Cardiac muscle cell (in vitro differentiated cells and primary cell): ENCODE data around the gene NATD1. TPM values are rescaled to one million over a fixed set of nuclear protein-coding genes. Genes with fewer than 3 reads are reported as not detected.
A peak's percentile ranks its signal among the peaks of the same experiment; 100 is the strongest.

ENCODE experiments used
- DNase-seq, 2 donors: peaks; one replicate each; pipeline versions ENCODE4 v3.0.0 to v3.0.0-alpha.2; 2010 to 2017; ENCODE audit warnings: low read depth in 1 of 2, low spot score in 1 of 2
- H3K27ac ChIP-seq: fragments of 200-600 bp; sonication (generic); 2 replicates; pipeline ENCODE4 v1.5.1; 2016
- H3K27me3 ChIP-seq: fragments of 200-600 bp; sonication (generic); 2 replicates; pipeline ENCODE4 v1.6.0; 2016; ENCODE audit warnings: control low read depth
- H3K36me3 ChIP-seq: fragments of 200-600 bp; sonication (generic); 2 replicates; pipeline ENCODE4 v1.5.1; 2016; ENCODE audit warnings: control low read depth
- H3K4me1 ChIP-seq: fragments of 200-600 bp; sonication (generic); 2 replicates; pipeline ENCODE4 v1.8.1; 2017; ENCODE audit warnings: low read depth, mild to moderate bottlenecking, mixed run types
- H3K4me3 ChIP-seq: fragments of 200-600 bp; sonication (generic); 2 replicates; pipeline ENCODE4 v1.5.1; 2016; ENCODE audit warnings: mild to moderate bottlenecking
- H3K9me3 ChIP-seq: fragments of 200-600 bp; sonication (generic); 2 replicates; pipeline ENCODE4 v1.5.1; 2017; ENCODE audit warnings: low read depth, mild to moderate bottlenecking, control low read depth
- polyA plus RNA-seq: library from polyadenylated mRNA; unstranded; fragments of >200 nt; fragmentation: Nextera tagmentation; extraction: Ambion mirVana; gene quantifications from 2 replicates; pipeline ENCODE4 v1.2.1, GENCODE V29; 2016
- total RNA-seq: library from RNA; depleted of rRNA; stranded (reverse); fragments of >200 nt; gene quantifications from 2 replicates; pipeline ENCODE4 v1.2.3, GENCODE V29; 2016
- TF ChIP-seq, protein P1 (sequence below): IDR thresholded peaks from 2 replicates; pipeline ENCODE4 v1.5.1; 2012; ENCODE audit warnings: low read depth, mild to moderate bottlenecking, low read length

NATD1 gene
- total and polyA plus RNA-seq, 2 experiments from 2014 or later: 12.7 to 28.4 TPM

DNA sequence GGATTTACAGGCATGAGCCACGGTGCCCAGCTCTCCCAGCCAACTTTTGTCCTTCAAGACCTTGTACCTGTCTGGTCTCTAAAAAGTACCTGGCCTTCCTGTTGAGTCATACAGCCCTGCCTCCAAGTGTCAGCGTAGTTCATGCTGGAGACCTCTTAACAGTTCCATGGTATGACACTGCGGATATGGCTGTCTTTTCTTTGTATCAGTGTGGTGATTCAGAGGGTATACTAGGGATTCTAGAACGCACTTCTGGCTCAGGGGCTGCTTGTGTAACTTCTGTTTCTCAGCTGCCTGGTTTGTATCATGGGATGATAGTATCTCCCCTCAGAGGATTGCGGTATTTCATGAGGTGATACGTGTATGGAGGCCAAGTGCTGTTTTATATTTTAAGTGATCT, 37.3 kb downstream of the NATD1 start:
- Histone ChIP-seq H3K4me1 (peaks cover 22% of the 10 kb centered on the region), H3K27ac (peak overlapping the region; percentile 45), H3K27me3 (no peaks in the 10 kb centered on the region), H3K9me3 (no peaks in the 10 kb centered on the region), H3K4me3 (no peak overlapping the region), H3K36me3 (no peaks in the 10 kb centered on the region)
- TF ChIP-seq, protein P1, sequence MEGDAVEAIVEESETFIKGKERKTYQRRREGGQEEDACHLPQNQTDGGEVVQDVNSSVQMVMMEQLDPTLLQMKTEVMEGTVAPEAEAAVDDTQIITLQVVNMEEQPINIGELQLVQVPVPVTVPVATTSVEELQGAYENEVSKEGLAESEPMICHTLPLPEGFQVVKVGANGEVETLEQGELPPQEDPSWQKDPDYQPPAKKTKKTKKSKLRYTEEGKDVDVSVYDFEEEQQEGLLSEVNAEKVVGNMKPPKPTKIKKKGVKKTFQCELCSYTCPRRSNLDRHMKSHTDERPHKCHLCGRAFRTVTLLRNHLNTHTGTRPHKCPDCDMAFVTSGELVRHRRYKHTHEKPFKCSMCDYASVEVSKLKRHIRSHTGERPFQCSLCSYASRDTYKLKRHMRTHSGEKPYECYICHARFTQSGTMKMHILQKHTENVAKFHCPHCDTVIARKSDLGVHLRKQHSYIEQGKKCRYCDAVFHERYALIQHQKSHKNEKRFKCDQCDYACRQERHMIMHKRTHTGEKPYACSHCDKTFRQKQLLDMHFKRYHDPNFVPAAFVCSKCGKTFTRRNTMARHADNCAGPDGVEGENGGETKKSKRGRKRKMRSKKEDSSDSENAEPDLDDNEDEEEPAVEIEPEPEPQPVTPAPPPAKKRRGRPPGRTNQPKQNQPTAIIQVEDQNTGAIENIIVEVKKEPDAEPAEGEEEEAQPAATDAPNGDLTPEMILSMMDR: no peak
- DNase-seq: peak in 1 of 2 donors; percentile 62

DNA sequence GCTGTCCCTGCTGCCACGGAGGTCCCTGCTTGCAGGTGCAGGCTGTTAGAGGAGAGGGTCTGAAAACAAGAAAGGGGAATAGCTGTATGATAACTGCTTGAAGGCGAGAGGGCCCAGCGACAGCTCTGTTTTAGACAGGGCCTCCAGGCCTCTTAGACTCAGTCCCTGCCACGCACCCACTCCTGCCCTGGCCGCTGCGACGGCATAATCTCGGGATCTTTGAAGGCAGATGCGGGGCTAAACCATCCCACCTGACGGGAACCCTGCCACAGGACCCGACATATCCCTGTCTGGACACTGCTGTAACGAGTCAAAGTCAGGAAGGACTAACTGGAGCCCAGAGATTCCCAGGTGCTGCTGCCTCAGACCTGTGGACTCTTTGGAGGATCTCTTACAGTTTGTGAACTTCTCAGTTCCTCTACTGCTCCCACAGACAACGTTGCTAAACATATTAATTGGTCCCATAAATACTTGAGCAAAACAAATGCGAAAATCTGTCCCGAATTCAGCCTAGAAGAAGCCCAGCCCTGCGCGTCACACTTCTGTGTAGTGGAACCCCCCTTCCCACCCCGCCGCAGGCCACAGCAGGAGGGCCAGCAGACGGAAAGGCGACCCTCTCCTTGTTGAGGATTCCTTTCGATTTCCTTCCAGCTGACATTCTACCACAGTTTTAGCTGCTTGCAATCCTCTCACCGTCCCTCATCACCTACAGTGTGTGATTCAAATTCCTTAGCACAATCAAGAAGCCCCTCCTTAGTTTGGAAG, 38.3 kb downstream of the NATD1 start:
- H3K27ac ChIP-seq: peak overlapping the region; percentile 100
- H3K4me1 ChIP-seq: peaks cover 22% of the 10 kb centered on the region
- DNase-seq: peak in 1 of 2 donors; percentile 12

DNA sequence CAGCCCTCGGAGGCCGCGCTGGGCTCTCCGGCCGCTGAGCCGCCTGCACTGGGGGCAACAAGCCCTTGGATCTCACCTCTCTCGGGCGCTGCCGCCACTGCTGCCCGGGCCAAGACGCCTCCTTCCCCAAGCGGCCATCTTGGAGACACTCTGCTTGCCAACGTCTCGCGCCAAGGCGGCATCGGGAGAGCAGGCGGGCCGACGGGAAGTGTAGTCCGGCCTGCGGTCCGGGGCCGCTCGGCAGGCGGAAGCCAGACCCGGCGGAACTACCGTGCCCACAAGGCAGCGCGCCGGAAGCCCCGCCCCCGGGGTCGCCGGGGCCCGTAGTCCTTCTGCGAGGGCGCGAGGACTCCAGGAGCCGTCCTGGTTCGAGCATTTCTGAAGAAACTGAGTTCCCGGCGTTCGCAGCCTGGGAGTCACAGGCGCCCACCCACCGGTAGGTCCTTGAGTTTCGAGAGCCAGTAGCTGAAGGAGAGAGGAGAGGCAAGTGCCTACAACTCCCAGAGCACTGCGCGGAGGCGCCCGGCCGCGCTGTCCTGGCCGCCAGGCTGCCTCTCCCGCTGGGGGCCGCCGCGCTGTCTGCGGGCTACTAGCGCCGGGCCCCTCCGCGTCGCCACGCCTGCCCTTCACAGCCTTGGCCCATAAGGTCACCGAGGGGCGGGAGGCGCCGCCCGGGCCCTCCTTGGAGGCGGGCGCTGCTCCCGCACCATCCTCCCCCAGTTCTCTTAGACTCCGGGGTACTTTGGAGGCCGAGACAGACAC, 39.0 kb downstream of the NATD1 start, which contains the start of gene TMEM11:
TMEM11 (minus strand) TSS at position 147 of the 762 bp plus-strand sequence; CDS start at position 138, 9 bp downstream.
- Histone ChIP-seq H3K9me3 (no peaks in the 10 kb centered on the region), H3K36me3 (no peaks in the 10 kb centered on the region), H3K27ac (peak within 1 kb of the TSS; percentile 100), H3K4me3 (peak within 1 kb of the TSS; percentile 98), H3K27me3 (no peaks in the 10 kb centered on the region), H3K4me1 (peaks cover 22% of the 10 kb centered on the region)
- peak; percentile 97 for DNase-seq
- TF ChIP-seq, protein P1: no peak

More for the DNA sequence above, 38.3 kb downstream of the NATD1 start:
- Histone ChIP-seq H3K36me3 (no peaks in the 10 kb centered on the region), H3K27me3 (no peaks in the 10 kb centered on the region), H3K9me3 (no peaks in the 10 kb centered on the region), H3K4me3 (peak overlapping the region; percentile 98)
- TF ChIP-seq, protein P1: no peak

DNA sequence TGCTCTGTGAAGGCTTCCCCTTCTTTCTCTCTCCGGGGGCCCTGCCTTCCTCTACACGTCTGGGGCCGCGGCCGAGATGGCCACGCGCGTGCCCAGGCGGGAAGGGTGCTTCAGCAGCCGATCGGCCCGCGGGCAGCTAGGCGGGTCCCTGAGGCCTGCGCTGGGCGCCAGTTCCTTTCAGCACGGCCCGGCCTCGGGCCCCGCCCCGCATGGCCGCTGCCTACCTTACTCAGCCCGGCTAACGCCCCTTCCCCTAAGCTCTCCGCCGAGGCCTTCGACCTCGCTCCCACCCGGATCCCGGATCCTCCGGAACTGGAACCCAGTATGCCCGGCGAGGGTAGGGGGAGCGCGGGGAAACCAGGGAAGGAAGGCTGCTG, 39.6 kb downstream of the NATD1 start:
- peak overlapping the region; percentile 100 for H3K27ac ChIP-seq
- peak; percentile 39 to 69 for DNase-seq
- no peaks in the 10 kb centered on the region for H3K36me3 ChIP-seq

More for the DNA sequence above, 39.6 kb downstream of the NATD1 start:
- Histone ChIP-seq H3K4me3 (peak overlapping the region; percentile 98), H3K4me1 (peaks cover 22% of the 10 kb centered on the region), H3K9me3 (no peaks in the 10 kb centered on the region), H3K27me3 (no peaks in the 10 kb centered on the region)
- TF ChIP-seq, protein P1: no peak
